GM12878 (cell line): ENCODE results near the gene PAGE4. TPM values are rescaled to one million over a fixed set of nuclear protein-coding genes. Genes with fewer than 3 reads are reported as not detected.

Source experiments
- ATAC-seq: fragments of 200-7000 bp; cut with Tn5 transposase; 3 replicates; pipeline ENCODE4 v1.9.1; 2020; ENCODE audit warnings: mild to moderate bottlenecking, moderate library complexity
- BruUV-seq: library from RNA; stranded (reverse); fragments of 400-500 nt; replicated peaks from 2 replicates; lab custom pipeline; 2021; lab: Mats Ljungman, UMichigan
- CTCF ChIA-PET: fragments of 300-600 bp; sonication (Branson Sonifier 250); formaldehyde crosslinking; extraction: SDS; loops from one replicate; lab custom pipeline; 2021; ENCODE audit warnings: inconsistent platforms; lab: Yijun Ruan, JAX
- POLR2A ChIA-PET: fragments of 350-600 bp; formaldehyde crosslinking; extraction: SDS; loops from one replicate; lab custom pipeline; 2021; ENCODE audit warnings: inconsistent platforms; lab: Charles Lee
- RAD21 ChIA-PET: fragments of 300-600 bp; sonication (Branson Sonifier 250); formaldehyde crosslinking; loops from one replicate; lab custom pipeline; 2023; ENCODE audit warnings: antibody characterized with exemption; ENCODE audit not compliant: unreplicated experiment; lab: Charles Lee
- SMC1A ChIA-PET: fragments of 300-600 bp; sonication (Branson Sonifier 250); formaldehyde crosslinking; loops from one replicate; lab custom pipeline; 2023; ENCODE audit not compliant: unreplicated experiment, uncharacterized antibody; lab: Charles Lee
- DNase-seq: peaks from one replicate; pipeline ENCODE4 v3.0.0-alpha.2; 2011; ENCODE audit warnings: low read depth, low spot score
- FAIRE-seq: peaks from 3 replicates; lab custom pipeline; 2011; peaks lifted over from hg19 to GRCh38; lab: Jason Lieb, UNC
- H2AFZ ChIP-seq: 2 replicates; pipeline ENCODE4 v1.6.0; 2011; ENCODE audit warnings: low read depth, low read length, control low read depth; ENCODE audit not compliant: control insufficient read depth
- H3K27ac ChIP-seq: 2 replicates; pipeline ENCODE4 v1.5.1; 2011; ENCODE audit warnings: control low read depth; ENCODE audit not compliant: control insufficient read depth, insufficient read depth
- H3K27me3 ChIP-seq, 2 experiments: replicated peaks in 1 of 2; 2 replicates each; pipeline versions ENCODE4 v1.6.0 to v1.6.1; 2011; ENCODE audit warnings: low read length in 1 of 2; ENCODE audit not compliant: control insufficient read depth in 2 of 2, insufficient read depth in 2 of 2
- H3K36me3 ChIP-seq, 2 experiments: 2 replicates each; pipeline ENCODE4 v1.5.1; 2011; ENCODE audit warnings: low read length in 1 of 2; ENCODE audit not compliant: control insufficient read depth in 2 of 2, insufficient read depth in 2 of 2
- H3K4me1 ChIP-seq: 2 replicates; pipeline ENCODE4 v1.6.1; 2011; ENCODE audit warnings: mild to moderate bottlenecking, low read length, moderate library complexity, mixed read lengths; ENCODE audit not compliant: control insufficient read depth, insufficient read depth
- H3K4me2 ChIP-seq: 2 replicates; pipeline ENCODE4 v1.6.0; 2011; ENCODE audit warnings: control low read depth; ENCODE audit not compliant: control insufficient read depth, insufficient read depth
- H3K4me3 ChIP-seq: fragments of 200-600 bp; sonication (generic); 2 replicates; pipeline ENCODE4 v1.5.1; 2016
- H3K79me2 ChIP-seq: 2 replicates; pipeline ENCODE4 v1.6.0; 2011; ENCODE audit warnings: low read length; ENCODE audit not compliant: control insufficient read depth, insufficient read depth
- H3K9ac ChIP-seq: 2 replicates; pipeline ENCODE4 v1.8.0; 2011; ENCODE audit warnings: low read length, control low read depth, mixed read lengths; ENCODE audit not compliant: control insufficient read depth, insufficient read depth
- H3K9me3 ChIP-seq: replicated peaks from 3 replicates; pipeline ENCODE4 v1.5.1; 2011; ENCODE audit warnings: mild to moderate bottlenecking, low read length; ENCODE audit not compliant: control insufficient read depth, insufficient read depth
- H4K20me1 ChIP-seq: 2 replicates; pipeline ENCODE4 v1.6.0; 2011; ENCODE audit not compliant: control insufficient read depth, insufficient read depth
- BMI1 ChIP-seq: fragments of 450-650 bp; IDR thresholded peaks from 2 replicates; pipeline ENCODE4 v1.6.1; 2016; ENCODE audit warnings: mild to moderate bottlenecking, moderate library complexity, borderline replicate concordance
- CBFB ChIP-seq: IDR thresholded peaks from 2 replicates; pipeline ENCODE4 v1.6.1; 2016; ENCODE audit warnings: antibody characterized with exemption, low read depth
- DPF2 ChIP-seq: fragments of 450-650 bp; IDR thresholded peaks from 2 replicates; pipeline ENCODE4 v1.6.1; 2017; ENCODE audit warnings: mild to moderate bottlenecking
- FOS ChIP-seq: IDR thresholded peaks from 3 replicates; pipeline ENCODE4 v1.6.1; 2011; ENCODE audit warnings: borderline replicate concordance; ENCODE audit not compliant: insufficient read length; ENCODE audit errors: extremely low read depth
- HCFC1 ChIP-seq: fragments of 150-350 bp; IDR thresholded peaks from 2 replicates; pipeline ENCODE4 v1.6.1; 2014; ENCODE audit warnings: low read length
- HDGF ChIP-seq: fragments of 450-650 bp; IDR thresholded peaks from 2 replicates; pipeline ENCODE4 v1.6.1; 2016; ENCODE audit warnings: antibody characterized with exemption
- HSF1 ChIP-seq: fragments of 150-350 bp; IDR thresholded peaks from 2 replicates; pipeline ENCODE4 v1.6.1; 2014; ENCODE audit warnings: mild to moderate bottlenecking, low read depth, low read length
- IRF4 ChIP-seq: IDR thresholded peaks from 2 replicates; pipeline ENCODE4 v1.6.1; 2011; ENCODE audit warnings: low read depth, low read length
- MEF2B ChIP-seq: fragments of 450-650 bp; IDR thresholded peaks from 2 replicates; pipeline ENCODE4 v1.6.1; 2018; ENCODE audit warnings: mild to moderate bottlenecking, moderate library complexity; ENCODE audit not compliant: partially characterized antibody, poor library complexity, severe bottlenecking
- POLR2AphosphoS2 ChIP-seq: IDR thresholded peaks from 2 replicates; pipeline ENCODE4 v1.6.1; 2011; ENCODE audit warnings: low read depth, mild to moderate bottlenecking, low read length, improper control_type of control experiment, moderate library complexity
- POLR2AphosphoS5 ChIP-seq: IDR thresholded peaks from 2 replicates; pipeline ENCODE4 v1.6.1; 2011; ENCODE audit warnings: mild to moderate bottlenecking, low read length, inconsistent platforms
- RAD21 ChIP-seq: IDR thresholded peaks from 2 replicates; pipeline ENCODE4 v1.6.1; 2011; ENCODE audit warnings: mild to moderate bottlenecking, low read depth, low read length, moderate library complexity; ENCODE audit not compliant: insufficient read depth
- RBBP5 ChIP-seq: fragments of 200-600 bp; sonication (generic); conservative IDR thresholded peaks from 2 replicates; pipeline ENCODE4 v1.6.1; 2016
- SMC3 ChIP-seq: IDR thresholded peaks from 2 replicates; pipeline ENCODE4 v1.6.1; 2011; ENCODE audit warnings: low read length, improper control_type of control experiment, borderline replicate concordance
- ZNF622 ChIP-seq: fragments of 450-650 bp; IDR thresholded peaks from 2 replicates; pipeline ENCODE4 v1.6.1; 2017; ENCODE audit warnings: mild to moderate bottlenecking, inconsistent platforms
- WGBS: methylation state at CpG from one replicate; pipeline ENCODE4 v1.1.6; 2016; ENCODE audit warnings: low lambda C conversion rate; ENCODE audit not compliant: insufficient replicate concordance, insufficient coverage; ENCODE audit errors: missing lambda C conversion rate; 5-methylcytosine and 5-hydroxymethylcytosine counted together
- in situ Hi-C: fragments of 300-500 bp; cut with MboI; formaldehyde crosslinking; loops from 9 replicates; pipeline ENCODE4 v1.14.3; 2018; ENCODE audit warnings: mixed read lengths
- intact Hi-C: fragments of 100-400 bp; cut with micrococcal nuclease; formaldehyde crosslinking; loops from one replicate; pipeline ENCODE4 v1.14.2; 2022; ENCODE audit not compliant: unreplicated experiment
- polyA plus RNA-seq, 11 experiments: library from polyadenylated mRNA; depleted of rRNA in 4 of 11; unstranded in 6 of 11; stranded (reverse) in 5 of 11; fragments of >200 nt; fragmentation: Nextera tagmentation in 4 of 11; fragmentation: Illumina TruSeq in 1 of 11; extraction: Ambion mirVana in 4 of 11; extraction: Trizol in 1 of 11; gene quantifications; 1 replicate in 1 of 11; 2 replicates in 10 of 11; pipeline versions ENCODE4 v1.2.1 to v1.2.3, GENCODE V29; 2011 to 2016; ENCODE audit warnings: inconsistent platforms in 2 of 11, missing spikeins in 2 of 11, low read depth in 1 of 11
- total RNA-seq, 4 experiments: library from RNA; depleted of rRNA in 3 of 4; stranded (reverse); fragments of >200 nt in 3 of 4; fragmentation: Illumina TruSeq in 1 of 4; extraction: Trizol in 1 of 4; gene quantifications; 2 replicates each; pipeline versions ENCODE4 v1.2.1 to v1.2.3, GENCODE V29; 2013 to 2021

Gene PAGE4
- total and polyA plus RNA-seq, 10 of the 15 experiments (the other 5 are each of a cell fraction or from before 2014, with no cell fraction given): not detected

- in situ Hi-C loops (no loop called here), intact Hi-C loops (no loop called here)
- Histone ChIP-seq H4K20me1 (no peaks in the 10 kb centered on the region), H3K27ac (no peak overlapping the region), H3K9ac (no peak overlapping the region), H3K4me1 (no peaks in the 10 kb centered on the region), H3K79me2 (no peaks in the 10 kb centered on the region), H3K9me3 (no peaks in the 10 kb centered on the region; the same call in 2 of the 3 replicates), H2AFZ (no peak overlapping the region), H3K4me2 (no peak overlapping the region), H3K4me3 (no peak overlapping the region), H3K36me3 (no peaks in the 10 kb centered on the region), H3K27me3 (no peaks in the 10 kb centered on the region)
- 27% methylated on average over 4 of the region's 4 CpGs for WGBS
- ATAC-seq (no peak), FAIRE-seq (no peak), DNase-seq (no peak)
- ChIA-PET POLR2A (no interaction called here), RAD21 (no interaction called here), SMC1A (no interaction called here), CTCF (no interaction called here)
- no TSS peak for BruUV-seq
- TF ChIP-seq RBBP5: no peak
- TF ChIP-seq HSF1: no peak
- no peak for TF ChIP-seq MEF2B
- no peak for TF ChIP-seq HDGF
- TF ChIP-seq POLR2AphosphoS2: no peak
- TF ChIP-seq RAD21: no peak
- no peak for TF ChIP-seq HCFC1
- no peak for TF ChIP-seq POLR2AphosphoS5
- no peak for TF ChIP-seq CBFB
- TF ChIP-seq SMC3: no peak
- no peak for TF ChIP-seq BMI1
- no peak for TF ChIP-seq DPF2
- no peak for TF ChIP-seq ZNF622
- no peak for TF ChIP-seq FOS
- TF ChIP-seq IRF4: no peak
Observed at GRCh38 chrX:49812177-49812576, 16.9 kb upstream of the PAGE4 start.
